ENCODE results near the gene SLC17A5.
"Not testable (repeated sequence)": the region's sequence is repeated elsewhere in the genome, so short reads cannot be mapped to it uniquely, and the experiment has no call there.

Gene SLC17A5

GRCh38 chr6:73636048-73636447, 17.7 kb downstream of the SLC17A5 start:
- H3K4me1 ChIP-seq (ENCODE audit: insufficient read depth, poor library complexity, severe bottlenecking): peaks cover 2% of the 10 kb centered on the region
- no peaks in the 10 kb centered on the region for H3K27me3 ChIP-seq (ENCODE audit: insufficient read depth, poor library complexity, severe bottlenecking)
- peaks cover 13% of the 10 kb centered on the region; the same call in 1 of the 2 replicates for H3K36me3 ChIP-seq (ENCODE audit: low read depth)
- DNase-seq (ENCODE audit: low spot score): no peak
- no peak overlapping the region for H3K27ac ChIP-seq (ENCODE audit: poor library complexity, severe bottlenecking)
- no peaks in the 10 kb centered on the region for H3K9me3 ChIP-seq (ENCODE audit: severe bottlenecking)
- TF ChIP-seq CTCF (IDR thresholded peaks at IDR 0.05; ENCODE audit: poor library complexity, severe bottlenecking): no peak
- ATAC-seq (ENCODE audit: low read depth): no peak
- H3K4me3 ChIP-seq (ENCODE audit: severe bottlenecking): no peak overlapping the region

- no peak for TF ChIP-seq CTCF (IDR thresholded peaks at IDR 0.05; ENCODE audit: poor library complexity, severe bottlenecking)
- Histone ChIP-seq H3K4me1 (ENCODE audit: insufficient read depth, poor library complexity, severe bottlenecking) (peaks cover 2% of the 10 kb centered on the region), H3K36me3 (ENCODE audit: low read depth) (peaks cover 13% of the 10 kb centered on the region; the same call in 1 of the 2 replicates), H3K9me3 (ENCODE audit: severe bottlenecking) (no peaks in the 10 kb centered on the region), H3K27ac (ENCODE audit: poor library complexity, severe bottlenecking) (no peak overlapping the region), H3K27me3 (ENCODE audit: insufficient read depth, poor library complexity, severe bottlenecking) (no peaks in the 10 kb centered on the region), H3K4me3 (ENCODE audit: severe bottlenecking) (no peak overlapping the region)
- ATAC-seq (ENCODE audit: low read depth) (no peak), DNase-seq (ENCODE audit: low spot score) (no peak)
These were observed 21.4 kb downstream of the SLC17A5 start for GRCh38 chr6:73632346-73632745.

- Histone ChIP-seq H3K27ac (ENCODE audit: poor library complexity, severe bottlenecking) (no peak overlapping the region), H3K4me1 (ENCODE audit: insufficient read depth, poor library complexity, severe bottlenecking) (peaks cover 2% of the 10 kb centered on the region), H3K4me3 (ENCODE audit: severe bottlenecking) (no peak overlapping the region), H3K36me3 (ENCODE audit: low read depth) (peaks cover 13% of the 10 kb centered on the region; the same call in 1 of the 2 replicates), H3K9me3 (ENCODE audit: severe bottlenecking) (no peaks in the 10 kb centered on the region), H3K27me3 (ENCODE audit: insufficient read depth, poor library complexity, severe bottlenecking) (no peaks in the 10 kb centered on the region)
- ATAC-seq (ENCODE audit: low read depth) (peak; percentile 10; the same call in 1 of the 3 replicates), DNase-seq (ENCODE audit: low spot score) (no peak)
- no peak for TF ChIP-seq CTCF (IDR thresholded peaks at IDR 0.05; ENCODE audit: poor library complexity, severe bottlenecking)
These were observed 21.9 kb downstream of the SLC17A5 start for GRCh38 chr6:73631849-73632248.

- ATAC-seq (ENCODE audit: low read depth) (no peak), DNase-seq (ENCODE audit: low spot score) (no peak)
- Histone ChIP-seq H3K9me3 (ENCODE audit: severe bottlenecking) (no peaks in the 10 kb centered on the region), H3K4me1 (ENCODE audit: insufficient read depth, poor library complexity, severe bottlenecking) (no peaks in the 10 kb centered on the region), H3K4me3 (ENCODE audit: severe bottlenecking) (no peak overlapping the region), H3K27me3 (ENCODE audit: insufficient read depth, poor library complexity, severe bottlenecking) (no peaks in the 10 kb centered on the region), H3K36me3 (ENCODE audit: low read depth) (peaks cover 13% of the 10 kb centered on the region; the same call in 1 of the 2 replicates), H3K27ac (ENCODE audit: poor library complexity, severe bottlenecking) (no peak overlapping the region)
- no peak for TF ChIP-seq CTCF (IDR thresholded peaks at IDR 0.05; ENCODE audit: poor library complexity, severe bottlenecking)
These were observed 23.4 kb downstream of the SLC17A5 start for GRCh38 chr6:73630401-73630800.

GRCh38 chr6:73624896-73625295, 28.9 kb downstream of the SLC17A5 start:
- Histone ChIP-seq H3K9me3 (ENCODE audit: severe bottlenecking) (no peaks in the 10 kb centered on the region), H3K36me3 (ENCODE audit: low read depth) (peaks cover 4% of the 10 kb centered on the region; the same call in 1 of the 2 replicates), H3K27me3 (ENCODE audit: insufficient read depth, poor library complexity, severe bottlenecking) (no peaks in the 10 kb centered on the region), H3K27ac (ENCODE audit: poor library complexity, severe bottlenecking) (no peak overlapping the region), H3K4me1 (ENCODE audit: insufficient read depth, poor library complexity, severe bottlenecking) (no peaks in the 10 kb centered on the region), H3K4me3 (ENCODE audit: severe bottlenecking) (no peak overlapping the region)
- no peak for ATAC-seq (ENCODE audit: low read depth)
- TF ChIP-seq CTCF (IDR thresholded peaks at IDR 0.05; ENCODE audit: poor library complexity, severe bottlenecking): no peak
- DNase-seq (ENCODE audit: low spot score): no peak

- not testable (repeated sequence) for H3K36me3 ChIP-seq (ENCODE audit: low read depth); ATAC-seq (ENCODE audit: low read depth); H3K27me3 ChIP-seq (ENCODE audit: insufficient read depth, poor library complexity, severe bottlenecking); H3K9me3 ChIP-seq (ENCODE audit: severe bottlenecking); DNase-seq (ENCODE audit: low spot score); H3K4me3 ChIP-seq (ENCODE audit: severe bottlenecking); H3K4me1 ChIP-seq (ENCODE audit: insufficient read depth, poor library complexity, severe bottlenecking); H3K27ac ChIP-seq (ENCODE audit: poor library complexity, severe bottlenecking)
These were observed 30.3 kb downstream of the SLC17A5 start for GRCh38 chr6:73623480-73623879.

- not testable (repeated sequence) for H3K36me3 ChIP-seq (ENCODE audit: low read depth); H3K9me3 ChIP-seq (ENCODE audit: severe bottlenecking); H3K4me1 ChIP-seq (ENCODE audit: insufficient read depth, poor library complexity, severe bottlenecking); ATAC-seq (ENCODE audit: low read depth); H3K4me3 ChIP-seq (ENCODE audit: severe bottlenecking); H3K27me3 ChIP-seq (ENCODE audit: insufficient read depth, poor library complexity, severe bottlenecking); H3K27ac ChIP-seq (ENCODE audit: poor library complexity, severe bottlenecking); DNase-seq (ENCODE audit: low spot score)
These were observed 35.7 kb downstream of the SLC17A5 start for GRCh38 chr6:73618082-73618481.
